GM19397 (cell line): Measurements from ENCODE around the gene SDR42E1.
"Not testable (repeated sequence)": the region's sequence is repeated elsewhere in the genome, so short reads cannot be mapped to it uniquely, and the experiment has no call there.

Experiments used
- ATAC-seq: cut with Tn5 transposase; IDR thresholded peaks from one replicate; pipeline ENCODE4 v1.9.1; 2021; ENCODE audit warnings: mild to moderate bottlenecking, moderate library complexity; ENCODE audit not compliant: unreplicated experiment

SDR42E1 gene

GRCh38 chr16:82040296-82040695 lies 29.0 kb upstream of the SDR42E1 start:
- no peak for ATAC-seq

GRCh38 chr16:82037666-82038065 lies 26.4 kb upstream of the SDR42E1 start:
- ATAC-seq: no peak

DNA sequence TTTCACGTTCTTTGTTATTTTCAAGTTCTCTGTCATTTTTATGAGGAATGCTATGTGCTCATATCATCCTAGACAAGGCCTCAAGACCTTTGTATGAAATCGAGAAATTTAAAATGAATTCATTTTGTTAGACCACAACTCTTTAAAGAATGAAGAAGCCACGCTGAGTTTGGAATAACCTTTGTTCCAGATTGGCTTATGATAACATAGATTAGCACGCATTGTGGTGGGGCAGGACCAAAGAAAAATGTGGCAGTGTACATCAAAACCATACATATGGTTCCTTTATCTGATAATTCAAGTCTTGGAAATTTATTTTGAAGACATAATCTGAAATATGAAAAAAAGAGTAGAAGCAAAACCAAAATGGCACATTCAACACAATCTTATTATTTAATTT lies 26.0 kb upstream of the SDR42E1 start:
- no peak for ATAC-seq

GRCh38 chr16:82034981-82035612 lies 23.8 kb upstream of the SDR42E1 start, which contains the start of gene HSD17B2:
TSS of gene HSD17B2 (plus strand) at chr16:82035253. CDS start at chr16:82035425, 172 bp downstream.
- no peak for ATAC-seq

DNA sequence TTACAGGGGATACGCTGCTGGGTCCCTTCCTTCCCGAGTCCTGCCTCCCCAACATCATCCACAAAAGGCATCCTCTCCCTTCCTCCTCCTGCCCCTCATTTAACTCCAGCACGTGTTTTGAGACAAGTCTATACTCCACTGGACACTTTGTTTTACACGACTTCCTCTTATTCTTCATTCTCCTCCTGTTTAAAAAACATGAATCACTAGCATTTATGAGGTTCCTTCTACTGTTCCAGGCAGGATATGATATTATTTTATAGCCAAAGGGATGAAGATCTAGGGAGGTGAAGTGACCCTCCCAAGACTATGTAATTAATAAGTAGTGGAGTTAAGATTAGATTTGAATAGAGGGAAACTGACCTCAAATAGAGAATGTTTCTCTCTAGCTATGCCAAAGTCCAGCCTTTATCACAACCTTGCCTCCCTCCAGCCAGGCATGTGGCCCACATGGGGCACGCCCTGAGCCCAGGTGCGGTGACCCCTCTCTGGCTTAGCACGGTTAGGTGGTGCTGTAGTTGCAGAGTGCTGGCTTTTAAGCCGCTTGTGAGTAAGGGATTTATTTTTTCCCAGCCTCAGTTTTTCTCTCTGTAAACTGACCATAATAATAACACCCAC lies 22.5 kb upstream of the SDR42E1 start:
- no peak for ATAC-seq

- no peak for ATAC-seq
Measured at GRCh38 chr16:82033006-82033405, 21.7 kb upstream of the SDR42E1 start.

DNA sequence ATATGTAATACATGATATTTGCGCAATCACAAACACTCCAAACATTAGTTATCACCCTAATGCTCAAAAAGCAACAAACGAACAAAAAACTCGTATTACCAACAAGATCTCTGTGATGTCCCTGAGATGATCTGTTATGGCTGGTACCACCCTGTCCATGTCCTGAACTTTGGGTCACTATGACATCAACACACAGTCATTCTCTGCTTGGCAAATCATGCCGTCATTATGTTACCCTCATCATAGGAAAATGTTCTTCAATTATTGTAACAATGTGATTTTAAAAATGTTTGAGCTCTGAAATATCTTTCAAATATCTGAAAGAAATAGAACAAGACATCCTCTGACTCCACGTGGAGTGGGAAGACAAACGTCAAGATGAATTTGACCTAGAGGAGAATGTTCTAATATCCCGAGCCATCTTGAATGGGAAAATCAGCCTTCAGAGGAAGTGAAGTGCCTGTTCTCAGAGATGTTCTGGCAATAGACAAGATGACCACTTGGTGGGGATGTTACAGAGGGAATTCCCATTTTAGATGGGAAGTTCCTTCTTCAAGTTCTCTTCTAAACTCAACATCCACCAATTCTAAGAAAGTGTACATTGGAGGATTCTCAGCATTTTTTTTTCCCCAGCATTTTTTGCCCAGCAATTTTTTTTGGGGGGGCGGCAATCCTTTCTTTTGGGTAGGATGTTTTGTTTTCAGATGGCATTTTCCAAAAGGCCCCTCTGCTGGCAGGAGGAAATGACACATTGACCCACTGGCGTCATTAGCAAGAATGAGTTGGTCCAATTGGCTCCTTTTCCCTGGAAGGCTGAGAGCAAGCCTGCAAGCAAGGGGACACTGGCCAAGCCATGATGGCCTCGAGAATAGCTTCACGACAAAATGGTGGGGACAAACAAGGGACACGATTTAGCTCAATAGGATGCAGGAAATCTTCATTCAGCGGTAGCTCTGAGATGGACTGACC lies 20.1 kb upstream of the SDR42E1 start:
- ATAC-seq: no peak

GRCh38 chr16:82027629-82028064 lies 16.4 kb upstream of the SDR42E1 start:
- ATAC-seq: no peak

DNA sequence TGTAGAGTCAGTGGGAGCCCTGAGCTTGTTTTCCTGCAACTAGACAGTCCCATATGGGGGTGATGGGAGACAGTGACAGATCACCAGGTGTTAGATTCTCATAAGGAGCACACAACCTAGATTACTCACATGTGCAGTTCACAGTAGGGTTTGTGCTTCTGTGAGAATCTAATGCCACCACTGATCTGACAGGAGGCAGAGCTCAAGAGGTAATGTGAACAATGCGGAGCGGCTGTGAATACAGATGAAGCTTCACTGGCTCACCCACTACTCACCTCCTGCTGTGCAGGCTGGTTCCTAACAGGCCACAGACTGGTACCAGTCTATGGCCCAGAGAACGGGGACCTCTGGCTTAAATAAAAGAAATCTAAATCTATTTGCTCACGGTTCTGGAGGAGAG lies 13.6 kb upstream of the SDR42E1 start:
- no peak for ATAC-seq

GRCh38 chr16:82024316-82024715 lies 13.0 kb upstream of the SDR42E1 start:
- no peak for ATAC-seq

DNA sequence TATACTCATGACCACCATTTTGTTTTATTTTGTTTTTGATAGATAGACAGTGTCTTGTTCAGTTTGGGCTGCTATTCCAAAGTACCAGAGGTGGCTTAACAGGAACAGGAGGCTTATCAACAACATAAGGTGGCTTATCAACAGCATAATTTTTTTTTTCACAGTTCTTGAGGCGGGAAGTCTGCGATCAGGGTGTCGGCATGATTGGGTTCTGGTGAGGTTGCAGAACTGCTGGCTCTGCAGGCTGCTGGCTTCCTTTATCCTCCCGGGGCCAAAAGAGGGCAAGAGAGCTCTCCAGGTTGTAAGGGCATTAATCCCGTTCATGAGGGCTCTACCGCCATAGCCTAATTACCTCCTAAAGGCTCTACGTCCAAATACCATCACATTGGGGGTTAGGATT lies 11.9 kb upstream of the SDR42E1 start:
- no peak for ATAC-seq

- ATAC-seq: no peak
Measured at GRCh38 chr16:82020051-82020450, 8.8 kb upstream of the SDR42E1 start.

DNA sequence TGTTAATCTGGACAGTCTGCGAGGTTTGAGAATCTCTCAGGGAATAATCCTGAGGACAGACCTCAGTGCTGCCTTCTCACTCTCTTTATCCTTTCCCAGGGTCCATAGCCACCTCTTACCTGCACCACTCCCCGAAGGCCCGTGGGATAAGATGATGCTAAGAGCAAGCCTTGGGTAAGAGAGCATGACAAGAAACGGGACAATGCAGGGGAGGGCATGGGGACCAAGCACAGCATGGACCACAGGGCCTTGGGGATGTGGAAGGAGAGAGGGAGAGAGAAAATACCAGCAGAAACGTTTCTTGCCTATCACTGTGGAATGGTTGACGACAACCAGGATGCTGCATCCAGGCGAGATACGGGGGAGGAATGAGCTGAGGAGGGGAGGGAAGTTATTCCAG lies 8.3 kb upstream of the SDR42E1 start:
- no peak for ATAC-seq

- no peak for ATAC-seq
Measured at GRCh38 chr16:82017911-82018568, 6.8 kb upstream of the SDR42E1 start.

GRCh38 chr16:82016964-82017363 lies 5.7 kb upstream of the SDR42E1 start:
- ATAC-seq: no peak

DNA sequence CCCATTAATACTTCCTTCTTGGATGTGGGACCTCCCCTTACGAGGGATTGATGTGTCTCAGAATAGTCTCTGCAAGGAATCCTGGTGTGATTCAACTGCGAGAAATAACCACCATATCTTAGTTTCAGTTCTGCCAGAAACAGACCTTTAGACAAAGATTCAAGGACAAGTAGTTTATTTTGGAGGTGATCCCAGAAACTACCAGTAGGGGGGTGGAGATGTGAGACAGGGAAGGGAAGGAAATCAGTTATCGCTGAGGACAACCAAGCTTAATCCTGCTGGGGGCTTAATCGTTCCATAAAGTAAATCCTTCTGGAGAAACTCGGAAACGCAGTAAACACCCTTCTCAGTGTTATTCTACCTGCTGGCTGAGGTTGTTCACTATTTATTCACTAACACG lies 5.0 kb upstream of the SDR42E1 start:
- ATAC-seq: no peak

GRCh38 chr16:82013139-82013538 lies 1.9 kb upstream of the SDR42E1 start:
- ATAC-seq: no peak

- ATAC-seq: no peak
Measured at GRCh38 chr16:82010649-82011048, 621 bp downstream of the SDR42E1 start.

DNA sequence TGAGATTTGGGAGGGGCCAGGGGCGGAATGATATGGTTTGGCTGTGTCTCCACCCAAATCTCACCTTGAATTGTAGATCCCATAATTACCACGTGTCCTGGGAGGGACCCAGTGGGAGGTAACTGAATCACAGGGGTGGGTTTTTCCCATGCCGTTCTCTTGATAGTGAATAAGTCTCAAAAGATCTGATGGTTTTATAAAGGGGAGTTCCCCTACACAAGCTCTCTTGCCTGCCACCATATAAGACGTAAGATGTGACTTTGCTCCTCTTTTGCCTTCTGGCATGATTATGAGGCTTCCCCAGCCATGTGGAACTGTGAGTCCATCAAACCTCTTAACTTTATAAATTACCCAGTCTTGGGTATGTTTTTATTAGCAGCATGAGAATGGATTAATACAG lies 1.5 kb downstream of the SDR42E1 start:
- not testable (repeated sequence) for ATAC-seq

DNA sequence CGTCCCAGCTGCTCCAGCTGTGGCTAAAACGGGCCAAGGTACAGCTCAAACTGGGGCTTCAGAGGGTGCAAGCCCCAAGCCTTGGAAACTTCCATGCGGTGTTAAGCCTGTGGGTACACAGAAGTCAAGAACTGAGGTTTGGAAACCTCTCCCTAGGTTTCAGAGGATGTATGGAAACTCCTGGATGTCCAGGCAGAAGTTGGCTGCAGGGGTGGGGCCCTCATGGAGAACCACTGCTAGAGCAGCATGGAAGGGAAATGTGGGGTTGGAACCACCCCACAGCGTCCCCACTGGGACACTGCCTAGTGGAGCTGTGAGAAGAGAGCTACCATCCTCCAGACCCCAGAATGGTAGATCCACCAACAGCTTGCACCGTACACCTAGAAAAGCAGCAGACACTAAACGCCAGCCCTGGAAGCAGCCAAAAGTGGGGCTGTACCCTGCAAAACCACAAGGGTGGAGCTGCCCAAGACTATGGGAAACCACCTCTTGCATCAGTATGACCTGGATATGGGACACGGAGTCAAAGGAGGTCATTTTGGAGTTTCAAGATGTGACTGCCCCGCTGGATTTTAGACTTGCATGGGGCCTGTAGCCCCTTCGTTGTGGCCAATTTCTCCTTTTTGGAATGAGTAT lies 2.2 kb downstream of the SDR42E1 start:
- no peak for ATAC-seq

GRCh38 chr16:82007189-82007588 lies 4.1 kb downstream of the SDR42E1 start:
- ATAC-seq: no peak
